HG03575 (cell line): ENCODE results near the gene AMBN.

Experiments
- ATAC-seq: cut with Tn5 transposase; IDR thresholded peaks from one replicate; pipeline ENCODE4 v1.9.1; 2021; ENCODE audit not compliant: unreplicated experiment, insufficient number of reproducible peaks, low FRiP score; ENCODE audit errors: extremely low read depth

The AMBN gene

GRCh38 chr4:70651864-70652506 lies 59.9 kb downstream of the AMBN start:
- no peak for ATAC-seq

GRCh38 chr4:70654605-70655011 lies 62.6 kb downstream of the AMBN start:
- ATAC-seq: no peak
